ENCODE measurements around the gene FLYWCH2. TPM values are rescaled to one million over a fixed set of nuclear protein-coding genes. Genes with fewer than 3 reads are reported as not detected.

The FLYWCH2 gene
- total RNA-seq, 8 experiments from 2014 or later = 41.6 to 136 (median 49.4) TPM

DNA sequence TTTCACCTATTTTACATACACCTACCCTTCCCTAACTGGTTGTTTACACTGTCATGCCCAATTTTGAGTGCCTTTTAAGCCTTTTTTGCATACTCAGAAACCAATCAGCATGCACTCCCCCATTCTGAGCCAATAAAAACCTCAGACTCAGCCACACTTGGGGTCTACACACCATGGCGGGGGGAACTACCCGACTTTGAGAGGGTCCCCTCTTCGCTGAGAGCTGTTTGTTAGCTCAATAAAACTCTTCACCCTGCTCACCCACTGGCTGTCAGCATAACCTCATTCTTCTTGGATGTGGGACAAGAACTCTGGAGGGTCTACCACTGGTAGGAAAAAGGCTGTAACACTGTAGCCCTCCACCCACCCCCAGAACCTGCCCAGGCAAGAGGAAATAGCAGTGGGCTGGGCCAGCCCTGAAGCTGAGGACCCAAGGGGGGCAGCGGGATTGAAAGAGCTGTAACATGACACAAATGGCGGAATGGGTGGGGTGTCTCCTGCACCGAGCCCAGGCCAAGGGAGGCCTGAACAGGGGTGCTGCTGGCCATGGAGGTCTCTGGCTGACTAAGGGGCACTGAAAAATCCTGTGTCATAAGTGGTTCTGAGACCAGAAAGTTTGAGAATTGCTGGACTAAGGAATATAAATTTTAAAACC is 3.0 kb upstream of the FLYWCH2 start:
- WGBS, 10 experiments = 31 to 100% (median 76%) methylated on average over 1 to 5 of the region's 6 CpGs; no CpG with 5 or more reads in 3 of the 10 experiments
- Histone ChIP-seq H3K27ac (no peak overlapping the region), H3K4me1 (replicated peaks in 1 of 2) (peaks cover 2 to 4% of the 10 kb centered on the region in 2 donors), H3K4me3 (no peak overlapping the region)
- ATAC-seq (replicated peaks in 6 of 8) = no peak
- in situ Hi-C loops (cut with MboI; ENCODE audit: low pct_unique_long_range_greater_than_20kb in 2 of 9, low sequenced_read_pairs in 9 of 9, unreplicated experiment in 9 of 9) = no loop called here

DNA sequence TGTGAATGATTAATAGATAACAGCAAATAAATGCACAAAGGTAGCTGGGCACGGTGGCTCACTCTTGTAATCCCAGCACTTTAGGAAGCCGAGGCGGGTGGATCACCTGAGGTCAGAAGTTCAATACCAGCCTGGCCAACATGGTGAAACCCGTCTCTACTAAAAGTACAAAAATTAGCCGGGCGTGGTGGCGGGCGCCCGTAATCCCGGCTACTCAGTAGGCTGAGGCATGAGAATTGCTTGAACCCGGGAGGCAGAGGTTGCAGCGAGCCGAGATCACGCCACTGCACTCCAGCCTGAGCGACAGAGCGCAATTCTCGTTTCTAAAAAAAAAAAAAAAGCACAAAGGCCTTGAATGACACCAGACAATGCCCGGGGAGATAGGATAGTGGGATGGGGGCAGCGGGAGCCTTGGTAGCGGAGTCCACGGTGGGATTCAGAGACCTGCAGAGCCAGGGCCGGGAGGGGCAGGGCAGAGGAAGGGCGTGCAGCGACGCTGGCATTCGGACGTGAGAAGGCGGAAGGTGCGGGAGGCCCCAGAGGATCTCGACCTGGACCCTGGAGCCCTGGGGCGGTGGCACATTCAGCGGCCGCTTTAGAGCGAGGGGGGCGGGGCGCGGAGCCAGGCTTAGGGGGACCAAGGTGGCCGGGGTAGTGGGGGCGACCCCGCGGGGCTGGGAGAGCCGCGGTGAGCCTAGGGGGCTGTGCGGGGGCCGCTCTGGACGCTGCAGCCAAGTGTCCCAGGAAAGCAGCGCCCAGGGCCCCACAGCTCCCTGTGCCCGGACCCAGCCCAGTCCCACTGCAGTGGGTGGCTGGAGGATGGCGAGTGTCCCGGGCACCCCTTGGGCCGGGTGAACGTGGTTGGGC is 999 bp upstream of the FLYWCH2 start:
- ATAC-seq (replicated peaks in 6 of 8) = peak; percentile 9 to 23 (median 12)
- in situ Hi-C loops (cut with MboI; ENCODE audit: low pct_unique_long_range_greater_than_20kb in 2 of 9, low sequenced_read_pairs in 9 of 9, unreplicated experiment in 9 of 9) = no loop called here
- WGBS, 10 experiments = 0 to 50% (median 22%) methylated on average over 1 to 16 of the region's 52 CpGs; no CpG with 5 or more reads in 2 of the 10 experiments
- Histone ChIP-seq H3K4me3 (peak overlapping the region; percentile 57 to 96 (median 87)), H3K4me1 (replicated peaks in 1 of 2) (peaks cover 2 to 4% of the 10 kb centered on the region in 2 donors), H3K27ac (peak overlapping the region; percentile 81 to 91)

DNA sequence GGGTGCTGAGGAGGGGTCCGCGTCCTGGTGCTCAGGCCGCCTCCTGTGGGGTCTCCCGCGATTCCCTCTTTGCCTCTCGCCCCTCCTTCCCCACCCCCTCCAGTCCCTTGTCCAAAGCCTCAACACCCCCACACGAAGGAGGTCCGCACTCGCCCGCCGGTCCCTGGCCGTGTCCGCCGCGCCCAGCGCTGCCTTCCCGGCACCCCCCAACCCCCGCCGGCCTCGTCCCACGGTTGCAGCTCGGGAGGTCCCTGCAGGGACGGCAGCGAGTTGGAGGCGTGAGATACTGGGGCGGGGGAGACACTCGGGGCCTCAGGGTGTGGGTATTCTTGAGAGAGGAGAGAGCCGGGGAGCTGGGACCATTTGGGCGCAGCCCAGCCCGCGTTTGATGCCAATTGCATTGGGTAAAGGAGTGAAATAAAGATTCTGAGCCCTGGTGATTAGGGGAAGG is 468 bp downstream of the FLYWCH2 start:
- Histone ChIP-seq H3K27ac (peak overlapping the region; percentile 78 to 82), H3K4me1 (replicated peaks in 1 of 2) (peaks cover 2 to 4% of the 10 kb centered on the region in 2 donors), H3K4me3 (peak overlapping the region; percentile 57 to 96 (median 87))
- 0% methylated on average over 2 of the region's 31 CpGs; no CpG with 5 or more reads in 9 of the 10 experiments for WGBS, 10 experiments
- in situ Hi-C loops (cut with MboI; ENCODE audit: low pct_unique_long_range_greater_than_20kb in 2 of 9, low sequenced_read_pairs in 9 of 9, unreplicated experiment in 9 of 9) = no loop called here
- ATAC-seq (replicated peaks in 6 of 8) = peak; percentile 2 to 13 (median 6)

DNA sequence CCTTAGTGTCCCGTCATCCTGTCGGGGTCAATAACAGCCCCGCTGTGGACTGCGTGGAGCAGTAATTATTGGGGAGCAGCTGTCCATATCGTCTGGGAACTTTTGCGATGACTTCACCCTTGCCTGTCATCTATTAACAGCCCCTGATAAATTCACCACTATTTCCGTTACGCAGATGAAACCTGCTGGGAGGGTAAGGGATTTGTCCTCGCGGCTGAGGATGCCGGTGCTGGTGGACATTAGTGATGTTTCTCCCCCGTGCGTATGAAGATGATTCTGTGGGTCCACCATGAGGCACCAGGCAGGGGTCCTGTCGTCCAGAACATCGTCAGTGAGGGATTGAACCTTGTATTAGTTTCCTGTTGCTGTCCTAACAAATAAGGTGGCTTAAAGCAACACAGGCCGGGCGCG is 1.0 kb downstream of the FLYWCH2 start:
- in situ Hi-C loops (cut with MboI; ENCODE audit: low pct_unique_long_range_greater_than_20kb in 2 of 9, low sequenced_read_pairs in 9 of 9, unreplicated experiment in 9 of 9) = no loop called here
- no peak for ATAC-seq (replicated peaks in 6 of 8)
- Histone ChIP-seq H3K27ac (peak overlapping the region; percentile 78 to 82), H3K4me3 (peak overlapping the region; percentile 57 to 96 (median 87)), H3K4me1 (replicated peaks in 1 of 2) (peaks cover 2 to 4% of the 10 kb centered on the region in 2 donors)
- 29 to 100% (median 54%) methylated on average over 1 to 16 of the region's 18 CpGs; no CpG with 5 or more reads in 3 of the 10 experiments for WGBS, 10 experiments

DNA sequence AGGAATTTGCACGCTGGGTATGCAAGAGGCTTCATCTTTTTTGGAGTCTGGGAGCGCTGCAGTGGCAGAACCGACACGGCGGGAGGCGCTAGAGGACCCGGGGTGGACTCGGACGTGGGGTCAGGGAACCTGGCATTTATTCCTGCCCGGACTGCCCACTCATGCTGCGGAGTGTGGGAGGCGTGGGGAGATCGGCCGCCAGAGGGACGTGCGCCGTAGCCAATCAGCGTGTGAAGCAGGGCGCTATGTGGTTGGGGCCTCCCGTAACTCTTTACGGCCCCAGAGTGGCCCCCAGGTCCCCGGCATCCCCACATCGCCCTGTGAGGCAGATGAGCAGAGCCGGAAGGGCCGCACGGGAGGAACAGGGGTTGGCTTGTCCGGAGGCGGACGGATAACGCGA is 11.2 kb downstream of the FLYWCH2 start:
- no peak for ATAC-seq (replicated peaks in 6 of 8)
- WGBS, 10 experiments = 97 to 100% (median 100%) methylated on average over 2 to 7 of the region's 31 CpGs; no CpG with 5 or more reads in 6 of the 10 experiments
- Histone ChIP-seq H3K4me1 (replicated peaks in 1 of 2) (peaks cover 10% of the 10 kb centered on the region in 2 donors), H3K27ac (no peak overlapping the region), H3K4me3 (no peak overlapping the region)
- in situ Hi-C loops (cut with MboI; ENCODE audit: low pct_unique_long_range_greater_than_20kb in 2 of 9, low sequenced_read_pairs in 9 of 9, unreplicated experiment in 9 of 9) = no loop called here

DNA sequence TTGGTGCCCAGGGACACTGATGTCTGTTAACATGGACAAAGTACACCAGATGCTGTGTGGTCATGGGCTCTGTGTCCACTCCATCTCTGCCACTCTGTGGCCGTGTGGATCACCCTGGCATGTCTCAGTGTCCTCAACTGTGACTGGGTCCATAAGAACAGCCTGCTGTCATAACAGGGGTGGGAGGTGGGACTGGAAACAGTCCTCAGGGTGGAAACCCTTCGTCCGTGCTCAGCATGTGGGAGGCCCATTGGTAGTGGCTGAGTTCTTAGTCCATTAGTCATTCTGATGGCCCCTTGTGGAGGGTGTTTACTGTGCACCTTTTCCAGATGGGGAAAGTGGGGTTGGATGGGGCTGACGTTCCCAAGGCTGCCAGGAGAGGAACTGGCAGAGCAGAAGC is 12.8 kb downstream of the FLYWCH2 start:
- ATAC-seq (replicated peaks in 6 of 8) = peak in 3 of 8 experiments; percentile 22 to 74 (median 61)
- Histone ChIP-seq H3K4me1 (replicated peaks in 1 of 2) (peaks cover 11 to 12% of the 10 kb centered on the region in 2 donors), H3K4me3 (no peak overlapping the region), H3K27ac (no peak overlapping the region)
- in situ Hi-C loops (cut with MboI; ENCODE audit: low pct_unique_long_range_greater_than_20kb in 2 of 9, low sequenced_read_pairs in 9 of 9, unreplicated experiment in 9 of 9) = no loop called here
- WGBS, 10 experiments = 0 to 60% methylated on average over 1 of the region's 4 CpGs; no CpG with 5 or more reads in 8 of the 10 experiments

DNA sequence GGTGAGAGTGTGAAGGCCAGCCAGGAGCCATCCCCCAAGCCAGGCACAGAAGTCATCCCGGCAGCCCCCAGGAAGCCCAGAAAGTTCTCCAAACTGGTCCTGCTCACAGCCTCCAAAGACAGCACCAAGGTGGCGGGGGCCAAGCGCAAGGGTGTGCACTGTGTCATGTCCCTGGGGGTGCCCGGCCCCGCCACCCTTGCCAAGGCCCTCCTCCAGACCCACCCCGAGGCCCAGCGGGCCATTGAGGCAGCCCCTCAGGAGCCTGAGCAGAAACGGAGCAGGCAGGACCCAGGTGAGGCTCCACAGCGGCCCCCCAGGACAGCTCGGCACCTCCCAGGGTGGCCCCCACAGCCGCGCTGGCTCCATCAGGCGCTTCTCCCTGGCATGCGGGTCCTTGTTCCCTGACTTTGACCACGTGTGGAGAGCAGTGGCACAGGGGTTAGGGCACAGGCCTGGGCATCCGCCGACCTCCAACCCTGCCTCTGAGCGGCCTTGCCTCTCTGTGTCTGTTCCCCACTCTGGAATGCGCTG is 13.5 kb downstream of the FLYWCH2 start:
- ATAC-seq (replicated peaks in 6 of 8) = peak in 2 of 8 experiments; percentile 14 to 15
- 100% methylated on average over 1 to 2 of the region's 19 CpGs; no CpG with 5 or more reads in 8 of the 10 experiments for WGBS, 10 experiments
- Histone ChIP-seq H3K27ac (no peak overlapping the region), H3K4me1 (replicated peaks in 1 of 2) (peaks cover 11 to 12% of the 10 kb centered on the region in 2 donors), H3K4me3 (no peak overlapping the region)
- in situ Hi-C loops (cut with MboI; ENCODE audit: low pct_unique_long_range_greater_than_20kb in 2 of 9, low sequenced_read_pairs in 9 of 9, unreplicated experiment in 9 of 9) = no loop called here

GRCh38 chr16:2897110-2897509 is 14.1 kb downstream of the FLYWCH2 start:
- Histone ChIP-seq H3K4me3 (no peak overlapping the region), H3K4me1 (replicated peaks in 1 of 2) (peaks cover 11 to 12% of the 10 kb centered on the region in 2 donors), H3K27ac (no peak overlapping the region)
- WGBS, 10 experiments = 40 to 95% (median 83%) methylated on average over 1 to 3 of the region's 7 CpGs; no CpG with 5 or more reads in 7 of the 10 experiments
- ATAC-seq (replicated peaks in 6 of 8) = peak in 3 of 8 experiments; percentile 5 to 17 (median 8)
- in situ Hi-C loops (cut with MboI; ENCODE audit: low pct_unique_long_range_greater_than_20kb in 2 of 9, low sequenced_read_pairs in 9 of 9, unreplicated experiment in 9 of 9) = no loop called here

DNA sequence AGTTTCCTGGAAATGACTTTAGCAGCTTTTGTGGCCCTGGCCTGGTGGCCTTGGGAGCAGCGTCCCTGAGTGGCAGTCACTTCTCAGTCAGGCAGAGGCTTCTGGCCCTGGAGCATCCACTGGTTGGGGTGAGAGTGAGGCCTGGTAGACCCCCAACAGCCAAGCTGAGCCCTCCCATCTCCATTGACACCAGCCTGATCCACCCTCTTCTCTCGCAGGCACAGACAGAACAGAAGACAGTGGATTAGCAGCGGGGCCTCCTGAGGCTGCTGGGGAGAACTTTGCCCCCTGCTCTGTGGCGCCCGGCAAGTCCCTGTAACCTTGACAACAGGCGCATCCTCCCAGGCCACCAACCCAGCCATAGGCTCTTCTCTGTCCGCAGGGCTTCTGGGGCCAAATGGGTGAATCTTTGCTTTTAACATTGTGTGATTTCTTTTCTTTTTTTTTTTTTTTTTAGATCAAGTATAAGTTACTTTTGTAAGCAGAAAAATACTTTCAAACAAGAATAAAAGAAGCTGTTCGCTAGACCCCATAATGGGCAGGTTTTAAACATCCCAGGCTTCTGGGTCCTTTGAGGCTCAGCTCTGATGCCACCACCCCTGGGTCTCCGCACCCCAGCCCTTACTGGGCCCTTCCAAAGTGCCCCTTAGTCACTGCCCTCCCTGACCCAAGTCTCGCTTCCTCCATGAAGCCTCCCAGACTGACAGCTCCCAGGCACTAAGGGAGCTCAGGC is 16.0 kb downstream of the FLYWCH2 start:
- Histone ChIP-seq H3K4me3 (no peak overlapping the region), H3K4me1 (replicated peaks in 1 of 2) (peaks cover 16% of the 10 kb centered on the region in 2 donors), H3K27ac (peak overlapping the region in 1 of 2 donors; percentile 5)
- in situ Hi-C loops (cut with MboI; ENCODE audit: low pct_unique_long_range_greater_than_20kb in 2 of 9, low sequenced_read_pairs in 9 of 9, unreplicated experiment in 9 of 9) = no loop called here
- 33 to 100% (median 75%) methylated on average over 1 to 8 of the region's 10 CpGs; no CpG with 5 or more reads in 1 of the 10 experiments for WGBS, 10 experiments
- ATAC-seq (replicated peaks in 6 of 8) = peak in 5 of 8 experiments; percentile 8 to 47 (median 30)

DNA sequence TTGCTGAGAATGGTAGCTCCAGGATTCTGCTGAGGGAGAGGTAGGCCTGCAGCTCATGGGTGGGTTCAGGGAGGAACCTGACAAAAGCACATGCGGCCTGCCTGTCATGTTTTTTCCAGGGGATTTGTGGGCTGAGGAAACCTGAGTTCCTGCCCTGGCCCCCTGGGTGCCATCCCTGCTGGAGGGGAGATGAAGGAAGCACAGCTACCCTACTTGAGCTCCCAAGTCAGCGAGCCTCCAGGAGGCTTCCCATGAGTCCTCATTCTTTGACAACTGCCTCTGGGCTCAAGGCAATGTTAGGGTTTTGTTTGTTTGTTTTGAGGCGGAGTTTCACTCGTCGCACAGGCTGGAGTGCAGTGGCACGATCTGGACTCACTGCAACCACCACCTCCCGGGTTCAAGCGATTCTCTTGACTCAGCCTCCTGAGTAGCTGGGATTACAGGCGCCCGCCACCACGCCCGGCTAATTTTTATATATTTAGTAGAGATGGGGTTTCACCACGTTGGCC is 16.6 kb downstream of the FLYWCH2 start:
- no peak for ATAC-seq (replicated peaks in 6 of 8)
- H3K27ac ChIP-seq = no peak overlapping the region
- H3K4me3 ChIP-seq = no peak overlapping the region
- H3K4me1 ChIP-seq (replicated peaks in 1 of 2) = peaks cover 16% of the 10 kb centered on the region in 2 donors
- 13 to 100% (median 80%) methylated on average over 1 to 10 of the region's 13 CpGs; no CpG with 5 or more reads in 3 of the 10 experiments for WGBS, 10 experiments
- in situ Hi-C loops (cut with MboI; ENCODE audit: low pct_unique_long_range_greater_than_20kb in 2 of 9, low sequenced_read_pairs in 9 of 9, unreplicated experiment in 9 of 9) = no loop called here

DNA sequence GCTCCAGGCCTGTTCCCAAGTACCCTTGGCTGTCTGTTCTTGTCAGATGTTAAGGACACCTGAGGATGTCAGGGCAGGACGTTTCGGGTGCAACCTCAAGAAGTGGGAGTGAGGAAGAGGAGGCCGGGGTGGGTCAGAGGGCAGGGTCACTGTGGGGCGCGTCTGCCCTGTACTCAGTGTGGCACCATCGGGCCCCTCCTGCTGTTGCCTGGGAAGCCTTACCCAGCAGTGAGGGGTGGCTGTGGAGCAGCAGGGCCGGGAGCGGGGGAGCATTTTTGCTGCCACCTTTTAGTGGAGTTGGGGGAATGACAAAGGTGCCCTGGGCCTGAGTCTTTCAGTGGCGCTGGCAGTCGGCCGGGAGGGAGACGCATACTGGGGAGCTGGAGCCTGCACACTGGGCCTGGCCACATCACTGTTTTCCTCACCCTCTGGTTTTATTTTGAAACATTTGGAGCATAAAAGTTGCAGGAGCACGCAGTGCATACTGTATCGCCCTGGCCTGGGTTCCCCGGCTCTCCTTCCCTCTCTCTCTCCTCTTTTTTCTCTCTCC is 17.6 kb downstream of the FLYWCH2 start:
- H3K4me1 ChIP-seq (replicated peaks in 1 of 2) = peaks cover 16% of the 10 kb centered on the region in 2 donors
- 89 to 93% (median 90%) methylated on average over 3 to 11 of the region's 15 CpGs; no CpG with 5 or more reads in 6 of the 10 experiments for WGBS, 10 experiments
- no peak overlapping the region for H3K27ac ChIP-seq
- H3K4me3 ChIP-seq = no peak overlapping the region
- in situ Hi-C loops (cut with MboI; ENCODE audit: low pct_unique_long_range_greater_than_20kb in 2 of 9, low sequenced_read_pairs in 9 of 9, unreplicated experiment in 9 of 9) = no loop called here
- ATAC-seq (replicated peaks in 6 of 8) = no peak
